Measurements from ENCODE around the gene ARSK. TPM values are rescaled to one million over a fixed set of nuclear protein-coding genes. Genes with fewer than 3 reads are reported as not detected.

ARSK gene
- total RNA-seq, 1 donor, result 21.6 TPM

GRCh38 chr5:95520206-95520605 is 34.7 kb upstream of the ARSK start:
- DNase-seq (ENCODE audit: low read depth), result no peak

GRCh38 chr5:95524423-95524822 is 30.5 kb upstream of the ARSK start:
- no peak for TF ChIP-seq CTCF (IDR thresholded peaks at IDR 0.05; ENCODE audit: insufficient read depth, low read depth, low read length)
- DNase-seq (ENCODE audit: low read depth), result no peak
- H3K4me3 ChIP-seq (ENCODE audit: low read depth, low read length), result no peak overlapping the region

More at GRCh38 chr5:95520206-95520605, 34.7 kb upstream of the ARSK start:
- TF ChIP-seq CTCF (IDR thresholded peaks at IDR 0.05; ENCODE audit: insufficient read depth, low read depth, low read length), result no peak
- no peak overlapping the region for H3K4me3 ChIP-seq (ENCODE audit: low read depth, low read length)

GRCh38 chr5:95526871-95527270 is 28.0 kb upstream of the ARSK start:
- no peak for DNase-seq (ENCODE audit: low read depth)
- no peak for TF ChIP-seq CTCF (IDR thresholded peaks at IDR 0.05; ENCODE audit: insufficient read depth, low read depth, low read length)
- no peak overlapping the region for H3K4me3 ChIP-seq (ENCODE audit: low read depth, low read length)

- no peak overlapping the region for H3K4me3 ChIP-seq (ENCODE audit: low read depth, low read length)
- no peak for DNase-seq (ENCODE audit: low read depth)
- TF ChIP-seq CTCF (IDR thresholded peaks at IDR 0.05; ENCODE audit: insufficient read depth, low read depth, low read length), result no peak
Measured at GRCh38 chr5:95528565-95528964, 26.3 kb upstream of the ARSK start.

GRCh38 chr5:95530416-95530815 is 24.5 kb upstream of the ARSK start:
- TF ChIP-seq CTCF (IDR thresholded peaks at IDR 0.05; ENCODE audit: insufficient read depth, low read depth, low read length), result no peak
- DNase-seq (ENCODE audit: low read depth), result peak; percentile 67
- H3K4me3 ChIP-seq (ENCODE audit: low read depth, low read length), result no peak overlapping the region

- DNase-seq (ENCODE audit: low read depth), result no peak
- no peak overlapping the region for H3K4me3 ChIP-seq (ENCODE audit: low read depth, low read length)
- TF ChIP-seq CTCF (IDR thresholded peaks at IDR 0.05; ENCODE audit: insufficient read depth, low read depth, low read length), result no peak
Measured at GRCh38 chr5:95531491-95531890, 23.4 kb upstream of the ARSK start.

GRCh38 chr5:95532415-95532814 is 22.5 kb upstream of the ARSK start:
- no peak for DNase-seq (ENCODE audit: low read depth)
- no peak for TF ChIP-seq CTCF (IDR thresholded peaks at IDR 0.05; ENCODE audit: insufficient read depth, low read depth, low read length)
- H3K4me3 ChIP-seq (ENCODE audit: low read depth, low read length), result no peak overlapping the region
